Calu3 (cell line): Measurements from ENCODE around the gene LSS. TPM values are rescaled to one million over a fixed set of nuclear protein-coding genes. Genes with fewer than 3 reads are reported as not detected.

Experiments used
- BruUV-seq: library from RNA; stranded (reverse); fragments of 400-500 nt; replicated peaks from 2 replicates; lab custom pipeline; 2021; lab: Mats Ljungman, UMichigan
- CTCF ChIA-PET: fragments of 300-600 bp; sonication (Branson Sonifier 250); formaldehyde crosslinking; loops from one replicate; lab custom pipeline; 2022; ENCODE audit warnings: antibody characterized with exemption; lab: Charles Lee
- DNase-seq: peaks from one replicate; pipeline ENCODE4 v3.0.0; 2022
- H3K27ac Mint-ChIP-seq: one replicate; pipeline ENCODE4 v1.8.0; 2022; ENCODE audit warnings: mixed read lengths; ENCODE audit not compliant: unreplicated experiment
- H3K27me3 Mint-ChIP-seq: one replicate; pipeline ENCODE4 v1.8.0; 2022; ENCODE audit warnings: mixed read lengths; ENCODE audit not compliant: unreplicated experiment
- H3K36me3 Mint-ChIP-seq: one replicate; pipeline ENCODE4 v1.8.0; 2022; ENCODE audit warnings: mild to moderate bottlenecking, moderate library complexity, mixed read lengths; ENCODE audit not compliant: insufficient read depth, unreplicated experiment
- H3K4me1 Mint-ChIP-seq: one replicate; pipeline ENCODE4 v1.8.0; 2022; ENCODE audit warnings: mild to moderate bottlenecking, low read depth, mixed read lengths; ENCODE audit not compliant: unreplicated experiment
- H3K4me3 Mint-ChIP-seq: one replicate; pipeline ENCODE4 v1.8.0; 2022; ENCODE audit warnings: mild to moderate bottlenecking, low read depth, moderate library complexity, mixed read lengths; ENCODE audit not compliant: unreplicated experiment
- H3K9me3 Mint-ChIP-seq: one replicate; pipeline ENCODE4 v1.8.0; 2022; ENCODE audit warnings: low read depth, mixed read lengths; ENCODE audit not compliant: unreplicated experiment
- CTCF ChIP-seq: fragments of 200-600 bp; IDR thresholded peaks from one replicate; pipeline ENCODE4 v1.8.0; 2022; ENCODE audit warnings: antibody characterized with exemption; ENCODE audit not compliant: unreplicated experiment
- intact Hi-C: fragments of 100-400 bp; cut with micrococcal nuclease; formaldehyde crosslinking; loops from one replicate; pipeline ENCODE4 v1.10.0; 2022; ENCODE audit not compliant: unreplicated experiment
- total RNA-seq: library from RNA; stranded (reverse); gene quantifications from 2 replicates; pipeline ENCODE4 v1.2.3, GENCODE V29; 2022

LSS gene
- total RNA-seq, 1 experiment from 2014 or later: 55.1 TPM

GRCh38 chr21:46264046-46264689, 35.6 kb upstream of the LSS start:
- H3K36me3 Mint-ChIP-seq: peaks cover 58% of the 10 kb centered on the region
- DNase-seq: no peak
- intact Hi-C loops: no loop called here
- H3K27me3 Mint-ChIP-seq: no peaks in the 10 kb centered on the region
- H3K4me1 Mint-ChIP-seq: no peaks in the 10 kb centered on the region
- H3K4me3 Mint-ChIP-seq: no peak overlapping the region
- H3K27ac Mint-ChIP-seq: no peak overlapping the region
- no TSS peak for BruUV-seq
- no peak for TF ChIP-seq CTCF
- no peaks in the 10 kb centered on the region for H3K9me3 Mint-ChIP-seq
- CTCF ChIA-PET: no interaction called here

DNA sequence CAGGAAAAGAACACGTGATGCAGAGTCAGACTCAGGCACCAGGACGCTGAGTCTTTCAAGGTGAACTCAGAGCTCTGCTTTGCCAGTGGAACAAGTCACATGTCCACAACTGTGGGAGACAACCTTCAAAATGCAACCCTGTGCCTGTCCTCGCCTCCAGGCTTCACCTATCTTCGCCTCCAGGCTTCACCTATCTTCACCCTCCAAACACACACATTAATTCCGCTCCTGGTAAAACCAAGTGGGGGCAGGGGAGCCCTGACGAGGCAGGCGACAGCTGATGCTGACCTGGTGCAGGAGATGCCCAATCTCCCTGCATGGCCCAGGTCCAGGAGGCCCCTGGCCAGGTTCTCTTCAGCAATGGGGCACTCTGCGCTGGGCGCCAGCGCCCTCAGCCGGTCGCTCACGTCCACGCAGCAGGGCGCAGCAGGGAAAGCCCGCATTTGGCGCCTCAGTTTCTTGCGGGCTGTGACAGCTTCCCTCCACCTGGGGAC, 28.0 kb upstream of the LSS start:
- Mint-ChIP-seq H3K27me3 (no peaks in the 10 kb centered on the region), H3K4me1 (no peaks in the 10 kb centered on the region), H3K27ac (no peak overlapping the region), H3K36me3 (peaks cover 52% of the 10 kb centered on the region), H3K4me3 (no peak overlapping the region), H3K9me3 (no peaks in the 10 kb centered on the region)
- intact Hi-C loops: no loop called here
- no TSS peak for BruUV-seq
- no peak for DNase-seq
- no peak for TF ChIP-seq CTCF
- CTCF ChIA-PET: no interaction called here

- CTCF ChIA-PET: no interaction called here
- no peak for TF ChIP-seq CTCF
- H3K27me3 Mint-ChIP-seq: no peaks in the 10 kb centered on the region
- H3K4me3 Mint-ChIP-seq: no peak overlapping the region
- H3K9me3 Mint-ChIP-seq: no peaks in the 10 kb centered on the region
- BruUV-seq: no TSS peak
- DNase-seq: no peak
- intact Hi-C loops: no loop called here
- H3K36me3 Mint-ChIP-seq: peaks cover 51% of the 10 kb centered on the region
- H3K4me1 Mint-ChIP-seq: no peaks in the 10 kb centered on the region
- no peak overlapping the region for H3K27ac Mint-ChIP-seq
Observed at GRCh38 chr21:46255758-46256337, 27.3 kb upstream of the LSS start.

DNA sequence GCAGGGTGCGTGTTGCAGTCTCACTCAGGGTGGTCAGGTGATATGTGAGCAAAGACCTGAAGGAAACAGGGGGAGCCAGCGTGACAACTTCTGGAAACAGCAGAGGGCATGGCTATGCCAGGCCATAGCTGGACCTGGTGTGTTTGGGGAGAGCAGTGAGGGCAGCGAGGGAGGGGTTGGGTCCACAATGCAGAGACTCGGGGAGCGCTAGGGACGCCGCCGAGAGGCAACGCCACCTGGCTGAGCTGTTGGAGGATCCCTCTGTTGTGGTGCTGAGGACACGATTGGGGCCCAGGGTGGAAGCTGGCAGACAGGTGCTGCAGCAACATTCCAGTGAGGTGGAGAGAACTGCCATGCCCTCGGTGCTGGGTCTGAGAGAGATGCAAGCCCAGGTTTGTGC, 26.6 kb upstream of the LSS start:
- intact Hi-C loops: no loop called here
- no peaks in the 10 kb centered on the region for H3K4me1 Mint-ChIP-seq
- CTCF ChIA-PET: no interaction called here
- no peak for TF ChIP-seq CTCF
- no TSS peak for BruUV-seq
- H3K27ac Mint-ChIP-seq: no peak overlapping the region
- H3K36me3 Mint-ChIP-seq: peaks cover 54% of the 10 kb centered on the region
- no peaks in the 10 kb centered on the region for H3K9me3 Mint-ChIP-seq
- no peak for DNase-seq
- no peak overlapping the region for H3K4me3 Mint-ChIP-seq
- H3K27me3 Mint-ChIP-seq: no peaks in the 10 kb centered on the region
